T-cell (primary cell): ENCODE measurements around the gene DBNDD2. TPM values are rescaled to one million over a fixed set of nuclear protein-coding genes. Genes with fewer than 3 reads are reported as not detected.

Experiments used
- ATAC-seq, 4 experiments: fragments of 200-7000 bp in 3 of 4; fragments of 150-1000 bp in 1 of 4; cut with Tn5 transposase; replicated peaks in 1 of 4; 1 replicate in 3 of 4; 2 replicates in 1 of 4; pipeline ENCODE4 v1.10.0; 2021; ENCODE audit warnings: moderate library complexity in 3 of 4, mild to moderate bottlenecking in 2 of 4, moderate number of reproducible peaks in 1 of 4
- CTCF ChIA-PET, 2 donors: fragments of 300-600 bp; sonication (Branson Sonifier 250); formaldehyde crosslinking; loops; one replicate each; lab custom pipeline; 2022; ENCODE audit warnings: antibody characterized with exemption in 2 of 2; lab: Charles Lee
- POLR2A ChIA-PET, 2 donors: fragments of 300-600 bp; sonication (Branson Sonifier 250); formaldehyde crosslinking; loops; one replicate each; lab custom pipeline; 2022; ENCODE audit warnings: antibody characterized with exemption in 2 of 2; lab: Charles Lee
- DNase-seq, 35 experiments: peaks; one replicate each; pipeline versions ENCODE4 v3.0.0 to v3.0.0-alpha.2; 2013 to 2023
- H3K27ac ChIP-seq: one replicate; pipeline ENCODE4 v1.5.1; 2013; ENCODE audit warnings: low read length
- H3K27me3 ChIP-seq, 2 experiments: replicated peaks in 1 of 2; 1 replicate in 1 of 2; 2 replicates in 1 of 2; pipeline versions ENCODE4 v1.6.1 to v1.7.0; 2013; ENCODE audit warnings: low read length in 1 of 2, mixed read lengths in 1 of 2; ENCODE audit not compliant: control insufficient read depth in 2 of 2, insufficient read depth in 2 of 2; ENCODE audit errors: extremely low read depth in 1 of 2
- H3K36me3 ChIP-seq, 2 donors: 1 replicate in 1 of 2; 2 replicates in 1 of 2; pipeline versions ENCODE4 v1.6.1 to v1.7.0; 2013; ENCODE audit warnings: low read length in 1 of 2; ENCODE audit not compliant: control insufficient read depth in 2 of 2, insufficient read depth in 1 of 2; ENCODE audit errors: extremely low read depth in 1 of 2
- H3K4me1 ChIP-seq, 2 experiments: 1 replicate in 1 of 2; 2 replicates in 1 of 2; pipeline versions ENCODE4 v1.6.1 to v1.7.0; 2013; ENCODE audit warnings: low read length in 2 of 2, mixed read lengths in 1 of 2; ENCODE audit not compliant: insufficient read depth in 2 of 2, control insufficient read depth in 1 of 2; ENCODE audit errors: extremely low read depth in 1 of 2
- H3K4me3 ChIP-seq, 2 donors: 1 replicate in 1 of 2; 2 replicates in 1 of 2; pipeline versions ENCODE4 v1.5.1 to v1.7.0; 2013; ENCODE audit warnings: mild to moderate bottlenecking in 2 of 2, low read length in 1 of 2, moderate library complexity in 1 of 2; ENCODE audit not compliant: control insufficient read depth in 1 of 2; ENCODE audit errors: extremely low read depth in 1 of 2
- H3K9me3 ChIP-seq: 2 replicates; pipeline ENCODE4 v1.7.0; 2013
- H3K27ac Mint-ChIP-seq, 2 donors: one replicate each; pipeline ENCODE4 v1.8.0; 2020 to 2021; ENCODE audit warnings: mild to moderate bottlenecking in 2 of 2, mixed read lengths in 2 of 2
- H3K27me3 Mint-ChIP-seq, 2 donors: one replicate each; pipeline ENCODE4 v1.8.0; 2021 to 2022; ENCODE audit warnings: mixed read lengths in 2 of 2
- H3K36me3 Mint-ChIP-seq: one replicate; pipeline ENCODE4 v1.8.0; 2021; ENCODE audit warnings: mixed read lengths
- H3K4me1 Mint-ChIP-seq, 3 donors: one replicate each; pipeline ENCODE4 v1.8.0; 2020 to 2022; ENCODE audit warnings: mixed read lengths in 3 of 3, mild to moderate bottlenecking in 1 of 3
- H3K4me3 Mint-ChIP-seq, 3 donors: one replicate each; pipeline ENCODE4 v1.8.0; 2020 to 2022; ENCODE audit warnings: mild to moderate bottlenecking in 3 of 3, mixed read lengths in 3 of 3, moderate library complexity in 3 of 3
- H3K9me3 Mint-ChIP-seq, 3 donors: one replicate each; pipeline ENCODE4 v1.8.0; 2020 to 2022; ENCODE audit warnings: mixed read lengths in 3 of 3
- WGBS: methylation state at CpG from one replicate; pipeline ENCODE4 v1.1.5; 2013; ENCODE audit warnings: missing lambda C conversion rate; ENCODE audit not compliant: insufficient coverage; 5-methylcytosine and 5-hydroxymethylcytosine counted together
- total RNA-seq, 35 experiments: library from RNA in 6 of 35; stranded (reverse) in 6 of 35; fragments of 120-200 nt in 1 of 35; gene quantifications; one replicate each; pipeline versions ENCODE4 v1.2.1 to v1.2.4 and lab custom pipeline; 2013 to 2026

Gene DBNDD2
- total RNA-seq, 5 donors from 2014 or later (not counting 1 experiment from before 2014, with no cell fraction given), result 10.1 to 16.8 (median 14.8) TPM

DNA sequence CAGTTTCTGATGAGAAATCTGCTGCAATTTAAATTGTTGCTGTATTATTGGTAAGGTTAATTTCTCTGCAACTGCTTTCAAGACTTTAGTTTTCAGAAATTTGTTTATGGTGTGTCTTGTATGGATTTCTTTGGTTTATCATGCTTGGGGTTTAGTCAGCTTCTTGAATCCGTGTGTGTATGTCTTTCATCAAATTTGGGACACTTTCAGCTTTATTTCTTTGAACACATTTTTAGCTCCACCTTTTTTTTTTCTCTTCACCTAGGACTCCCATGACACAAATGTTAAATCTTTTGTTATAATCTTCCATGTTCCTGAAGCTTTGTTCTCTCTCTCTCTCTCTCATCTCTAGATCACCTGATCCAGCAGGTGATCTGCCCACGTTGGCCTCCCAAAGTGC is 16.5 kb upstream of the DBNDD2 start:
- CTCF ChIA-PET, result interaction anchor here in 1 of 2 donors (0.9 kb wide), 1 partner anchor 29 kb away, joined by 3 read pairs; the partner anchor contains the start of gene SYS1
- POLR2A ChIA-PET, result interaction anchor here in 1 of 2 donors (0.6 kb wide), 1 partner anchor 42 kb away, joined by 8 read pairs; no protein-coding TSS in a partner anchor
- H3K4me3 ChIP-seq, result no peak overlapping the region
- no peak overlapping the region for H3K4me3 Mint-ChIP-seq
- peaks cover 0 to 9% (median 0%) of the 10 kb centered on the region in 3 donors for H3K9me3 Mint-ChIP-seq
- H3K27ac ChIP-seq, result no peak overlapping the region
- no peak overlapping the region for H3K27ac Mint-ChIP-seq
- no CpG with 5 or more reads among the region's 2 CpGs for WGBS
- H3K27me3 ChIP-seq, result no peaks in the 10 kb centered on the region
- peaks cover 18% of the 10 kb centered on the region for H3K36me3 Mint-ChIP-seq
- DNase-seq (no peak), ATAC-seq (no peak)
- no peaks in the 10 kb centered on the region for H3K27me3 Mint-ChIP-seq
- H3K4me1 ChIP-seq, result no peaks in the 10 kb centered on the region
- H3K36me3 ChIP-seq, result peaks cover 0 to 2% of the 10 kb centered on the region in 2 donors
- no peaks in the 10 kb centered on the region for H3K9me3 ChIP-seq
- H3K4me1 Mint-ChIP-seq, result peaks cover 0 to 5% (median 0%) of the 10 kb centered on the region in 3 donors

DNA sequence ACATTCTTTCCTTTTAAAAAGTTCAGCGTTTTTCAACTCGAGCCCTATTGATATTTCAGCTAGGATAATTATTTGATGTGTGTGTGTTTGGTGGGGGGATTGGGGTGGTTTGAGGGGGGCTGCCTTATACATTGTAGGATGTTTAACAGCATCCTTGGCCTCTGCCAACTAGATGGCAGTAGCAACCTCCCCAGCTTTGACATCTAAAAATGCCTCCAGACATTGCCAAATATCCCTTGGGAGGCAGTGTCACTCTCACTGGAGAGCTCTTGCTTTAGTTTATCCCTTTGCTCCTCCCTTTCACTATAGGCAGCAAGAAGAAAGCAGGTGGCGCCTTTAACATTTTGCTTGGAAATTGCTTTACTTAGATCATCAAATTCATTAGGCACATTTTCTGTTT is 15.4 kb upstream of the DBNDD2 start:
- H3K36me3 ChIP-seq, result peaks cover 0 to 2% of the 10 kb centered on the region in 2 donors
- H3K4me1 ChIP-seq, result no peaks in the 10 kb centered on the region
- Mint-ChIP-seq H3K27me3 (no peaks in the 10 kb centered on the region), H3K9me3 (no peaks in the 10 kb centered on the region), H3K27ac (no peak overlapping the region), H3K4me3 (no peak overlapping the region), H3K4me1 (peaks cover 0 to 5% (median 0%) of the 10 kb centered on the region in 3 donors), H3K36me3 (peaks cover 8% of the 10 kb centered on the region)
- DNase-seq (no peak), ATAC-seq (no peak)
- no peak overlapping the region for H3K4me3 ChIP-seq
- no peaks in the 10 kb centered on the region for H3K9me3 ChIP-seq
- CTCF ChIA-PET, result interaction anchor here (0.6 to 1.1 kb wide), 5 partner anchors 11 to 965 kb away, joined by 3 to 5 read pairs (median 3); no protein-coding TSS in a partner anchor
- no CpG with 5 or more reads among the region's 3 CpGs for WGBS
- no peaks in the 10 kb centered on the region for H3K27me3 ChIP-seq
- H3K27ac ChIP-seq, result no peak overlapping the region
- POLR2A ChIA-PET, result no interaction called here

DNA sequence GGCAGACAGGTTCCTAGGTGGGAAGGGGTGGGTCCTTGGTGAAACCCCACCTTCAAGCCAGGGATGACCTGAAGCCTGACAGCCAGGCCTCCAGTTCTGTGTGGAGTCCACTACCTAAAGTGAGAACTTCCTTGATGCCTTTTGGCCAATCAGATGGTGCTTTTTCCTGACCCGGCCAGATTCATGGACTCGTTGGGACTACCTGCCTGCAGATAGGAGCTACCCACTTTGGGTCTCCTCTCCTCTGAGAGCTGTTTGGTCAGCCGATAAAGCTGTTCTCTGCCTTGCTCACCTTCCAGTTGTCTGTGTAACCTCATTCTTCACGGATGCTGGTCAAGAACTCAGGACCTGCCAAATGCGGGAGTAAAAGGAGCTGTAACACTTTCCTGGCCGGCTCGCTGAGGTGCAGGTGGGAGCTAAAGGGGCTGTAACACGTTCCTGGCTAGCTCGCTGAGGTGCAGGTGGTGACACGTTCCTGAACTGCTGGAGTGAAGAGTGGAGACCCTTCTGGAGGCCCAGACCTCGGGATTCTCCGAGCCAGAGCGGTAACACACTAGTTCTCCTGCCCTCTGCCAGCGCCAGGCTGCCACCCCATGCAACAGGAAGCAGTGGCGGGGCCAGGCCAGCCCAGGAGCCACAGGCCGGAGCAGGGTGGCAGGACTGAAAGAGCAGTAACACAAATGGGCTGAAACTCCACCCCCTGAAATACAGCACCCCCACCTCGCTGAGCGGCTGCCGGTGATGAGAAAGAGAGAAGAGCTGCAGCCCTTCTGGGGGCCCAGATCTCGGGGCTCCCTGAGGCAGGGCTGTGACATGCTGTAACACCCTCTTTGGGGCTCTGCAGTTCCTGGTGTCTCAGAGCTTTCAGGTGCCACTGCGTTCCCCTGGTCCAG is 13.6 kb upstream of the DBNDD2 start:
- Histone ChIP-seq H3K36me3 (peaks cover 0 to 2% of the 10 kb centered on the region in 2 donors), H3K4me3 (no peak overlapping the region), H3K27ac (no peak overlapping the region), H3K4me1 (no peaks in the 10 kb centered on the region), H3K27me3 (no peaks in the 10 kb centered on the region), H3K9me3 (no peaks in the 10 kb centered on the region)
- ChIA-PET CTCF (interaction anchor here in 1 of 2 donors (1.3 kb wide), 1 partner anchor 13 kb away, joined by 4 read pairs; no protein-coding TSS in a partner anchor), POLR2A (no interaction called here)
- H3K9me3 Mint-ChIP-seq, result peaks cover 0 to 3% (median 2%) of the 10 kb centered on the region in 3 donors
- no peaks in the 10 kb centered on the region for H3K27me3 Mint-ChIP-seq
- H3K4me1 Mint-ChIP-seq, result peaks cover 0 to 5% (median 0%) of the 10 kb centered on the region in 3 donors
- no peak overlapping the region for H3K27ac Mint-ChIP-seq
- H3K4me3 Mint-ChIP-seq, result no peak overlapping the region
- WGBS, result 98% methylated on average over 18 of the region's 21 CpGs
- DNase-seq (no peak), ATAC-seq (no peak)
- peaks cover 6% of the 10 kb centered on the region for H3K36me3 Mint-ChIP-seq

DNA sequence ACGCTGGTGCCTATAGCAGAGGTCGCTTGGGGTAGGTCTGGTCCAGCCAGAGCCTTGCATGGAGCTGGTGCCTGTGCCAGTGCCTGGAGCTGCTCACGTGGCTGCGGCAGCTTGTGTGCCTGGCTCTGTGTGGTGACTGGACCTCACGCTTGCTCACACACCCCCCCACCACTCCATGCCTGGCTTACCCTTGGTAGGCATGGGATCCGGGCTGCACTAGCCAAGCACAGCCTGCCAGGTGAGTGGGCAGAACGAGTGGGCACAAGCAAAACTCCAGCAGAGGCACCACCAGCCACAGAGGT is 13.0 kb upstream of the DBNDD2 start:
- Mint-ChIP-seq H3K27me3 (no peaks in the 10 kb centered on the region), H3K27ac (no peak overlapping the region), H3K9me3 (peaks cover 3 to 9% (median 8%) of the 10 kb centered on the region in 3 donors), H3K4me1 (peaks cover 0 to 5% (median 0%) of the 10 kb centered on the region in 3 donors), H3K36me3 (peaks cover 12% of the 10 kb centered on the region), H3K4me3 (no peak overlapping the region)
- ChIA-PET POLR2A (no interaction called here), CTCF (interaction anchor here in 1 of 2 donors (1.3 kb wide), 1 partner anchor 12 kb away, joined by 4 read pairs; no protein-coding TSS in a partner anchor)
- no peak for DNase-seq
- 83% methylated on average over 4 of the region's 7 CpGs for WGBS
- Histone ChIP-seq H3K4me3 (no peak overlapping the region), H3K9me3 (no peaks in the 10 kb centered on the region), H3K4me1 (no peaks in the 10 kb centered on the region), H3K27me3 (no peaks in the 10 kb centered on the region), H3K36me3 (peaks cover 0 to 2% of the 10 kb centered on the region in 2 donors), H3K27ac (no peak overlapping the region)
- ATAC-seq, result no peak

DNA sequence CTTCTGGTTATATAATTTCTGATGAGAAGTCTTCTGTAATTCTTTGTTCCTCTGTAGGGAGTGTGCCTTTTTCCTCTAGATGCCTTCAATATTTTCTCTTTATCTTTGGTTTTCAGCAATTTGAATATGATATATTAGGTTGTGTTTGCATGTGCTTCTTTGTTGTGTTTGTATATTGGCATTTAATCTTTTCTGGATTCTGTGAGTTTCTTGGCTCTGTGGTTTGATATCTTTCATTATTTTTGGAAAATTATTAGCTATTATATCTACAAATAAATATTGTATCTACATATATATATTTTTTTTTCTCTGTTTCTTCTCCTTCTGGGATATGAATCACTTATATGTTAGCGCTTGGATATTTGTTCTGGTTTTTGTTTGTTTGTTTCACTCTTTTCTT is 9.1 kb upstream of the DBNDD2 start:
- Histone ChIP-seq H3K27me3 (no peaks in the 10 kb centered on the region), H3K36me3 (peaks cover 0 to 2% of the 10 kb centered on the region in 2 donors), H3K9me3 (no peaks in the 10 kb centered on the region), H3K27ac (no peak overlapping the region), H3K4me3 (no peak overlapping the region), H3K4me1 (no peaks in the 10 kb centered on the region)
- DNase-seq (no peak), ATAC-seq (no peak)
- no CpG with 5 or more reads among the region's 1 CpG for WGBS
- CTCF ChIA-PET, result interaction anchor here in 1 of 2 donors (1.2 kb wide), 1 partner anchor 17 kb away, joined by 3 read pairs; the partner anchor contains the start of gene PIGT
- Mint-ChIP-seq H3K36me3 (peaks cover 24% of the 10 kb centered on the region), H3K4me3 (no peak overlapping the region), H3K27ac (no peak overlapping the region), H3K27me3 (no peaks in the 10 kb centered on the region), H3K9me3 (peaks cover 4 to 18% (median 9%) of the 10 kb centered on the region in 3 donors), H3K4me1 (no peaks in the 10 kb centered on the region)
- POLR2A ChIA-PET, result no interaction called here

DNA sequence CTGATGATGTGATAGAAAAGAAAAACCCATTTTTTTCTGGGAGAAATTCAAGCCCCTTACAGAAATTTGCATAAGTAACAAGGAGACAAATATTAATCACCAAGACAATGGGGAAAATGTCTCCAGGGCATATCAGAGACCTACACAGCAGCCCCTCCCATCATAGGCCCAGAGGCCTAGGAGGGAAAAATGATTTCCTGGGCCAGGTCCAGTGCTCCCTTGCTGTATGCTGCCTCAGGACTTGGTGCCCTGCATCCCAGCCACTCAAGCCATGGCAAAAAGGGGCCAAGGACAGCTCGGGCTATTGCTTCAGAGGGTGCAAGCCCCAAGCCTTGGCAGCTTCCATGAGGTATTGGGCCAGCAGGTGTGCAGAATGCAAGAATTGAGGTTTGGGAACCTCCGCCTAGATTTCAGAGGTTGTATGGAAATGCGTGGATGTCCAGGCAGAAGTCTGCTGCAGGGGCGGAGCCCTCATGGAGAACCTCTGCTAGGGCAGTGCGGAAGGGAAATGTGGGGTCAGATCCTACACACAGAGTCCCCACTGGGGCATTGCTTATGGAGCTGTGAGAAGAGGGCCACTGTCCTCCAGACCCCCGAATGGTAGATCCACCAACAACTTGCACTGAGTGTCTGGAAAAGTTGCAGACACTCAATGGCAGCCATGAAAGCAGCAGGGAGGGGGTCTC is 7.6 kb upstream of the DBNDD2 start:
- Mint-ChIP-seq H3K27ac (no peak overlapping the region), H3K4me3 (no peak overlapping the region), H3K9me3 (peaks cover 4 to 18% (median 9%) of the 10 kb centered on the region in 3 donors), H3K4me1 (peaks cover 6 to 9% (median 7%) of the 10 kb centered on the region in 3 donors), H3K36me3 (peaks cover 24% of the 10 kb centered on the region), H3K27me3 (peaks cover 0 to 3% of the 10 kb centered on the region in 2 donors)
- ChIA-PET CTCF (no interaction called here), POLR2A (no interaction called here)
- Histone ChIP-seq H3K36me3 (no peaks in the 10 kb centered on the region), H3K27ac (no peak overlapping the region), H3K4me3 (no peak overlapping the region), H3K27me3 (no peaks in the 10 kb centered on the region), H3K9me3 (no peaks in the 10 kb centered on the region), H3K4me1 (peaks cover 2 to 6% of the 10 kb centered on the region in 2 experiments)
- no peak for ATAC-seq
- 89% methylated on average over 6 of the region's 6 CpGs for WGBS
- no peak for DNase-seq
